ENCODE measurements around the gene ITIH2.
"Not testable (repeated sequence)": the region's sequence is repeated elsewhere in the genome, so short reads cannot be mapped to it uniquely, and the experiment has no call there.

ITIH2 gene

DNA sequence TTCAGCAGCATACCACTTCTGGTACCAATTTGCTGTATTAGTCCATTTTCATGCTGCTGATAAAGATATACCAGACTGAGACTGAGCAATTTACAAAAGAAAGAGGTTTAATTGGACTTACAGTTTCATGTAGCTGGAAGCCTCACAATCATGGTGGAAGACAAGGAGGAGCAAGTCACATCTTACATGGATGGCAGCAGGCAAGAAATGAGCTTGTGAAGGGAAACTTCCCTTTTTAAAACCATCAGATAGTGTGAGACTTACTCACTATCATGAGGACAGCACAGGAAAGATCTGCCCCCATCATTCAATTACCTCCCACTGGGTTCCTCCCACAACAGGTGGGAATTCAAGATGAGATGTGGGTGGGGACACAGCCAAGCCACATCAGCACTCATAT lies 9.9 kb upstream of the ITIH2 start:
- not testable (repeated sequence) for DNase-seq (ENCODE audit: low spot score)

- DNase-seq (ENCODE audit: low spot score), result no peak
These were observed 6.6 kb upstream of the ITIH2 start for GRCh38 chr10:7696545-7696944.

GRCh38 chr10:7697426-7697825 lies 5.7 kb upstream of the ITIH2 start:
- no peak for DNase-seq (ENCODE audit: low spot score)

DNA sequence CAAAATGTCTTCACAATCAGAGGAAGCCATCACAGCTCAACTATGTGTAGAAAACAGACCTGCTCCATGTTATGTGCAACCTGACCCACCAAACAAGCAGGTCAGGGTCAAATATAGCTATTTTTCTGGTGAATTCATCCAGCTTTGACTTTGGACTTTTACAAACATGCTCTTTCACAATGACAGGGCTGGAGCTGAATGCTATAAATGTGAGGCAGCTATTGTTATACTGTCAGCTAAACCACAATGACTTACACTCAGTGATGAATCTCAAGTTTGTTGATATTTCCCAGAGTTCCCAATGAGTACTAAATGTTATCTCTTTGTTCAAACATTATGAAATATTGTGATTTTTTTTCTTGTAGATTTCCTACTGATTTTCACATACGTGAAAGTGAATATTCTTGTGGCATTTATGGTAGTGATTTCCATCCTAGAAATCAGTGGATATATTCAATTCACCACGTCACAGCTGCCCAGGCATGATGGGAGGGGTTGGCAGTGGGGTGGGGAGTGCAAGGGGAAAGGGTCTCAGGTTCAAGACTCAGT lies 2.5 kb upstream of the ITIH2 start:
- DNase-seq (ENCODE audit: low spot score), result no peak

DNA sequence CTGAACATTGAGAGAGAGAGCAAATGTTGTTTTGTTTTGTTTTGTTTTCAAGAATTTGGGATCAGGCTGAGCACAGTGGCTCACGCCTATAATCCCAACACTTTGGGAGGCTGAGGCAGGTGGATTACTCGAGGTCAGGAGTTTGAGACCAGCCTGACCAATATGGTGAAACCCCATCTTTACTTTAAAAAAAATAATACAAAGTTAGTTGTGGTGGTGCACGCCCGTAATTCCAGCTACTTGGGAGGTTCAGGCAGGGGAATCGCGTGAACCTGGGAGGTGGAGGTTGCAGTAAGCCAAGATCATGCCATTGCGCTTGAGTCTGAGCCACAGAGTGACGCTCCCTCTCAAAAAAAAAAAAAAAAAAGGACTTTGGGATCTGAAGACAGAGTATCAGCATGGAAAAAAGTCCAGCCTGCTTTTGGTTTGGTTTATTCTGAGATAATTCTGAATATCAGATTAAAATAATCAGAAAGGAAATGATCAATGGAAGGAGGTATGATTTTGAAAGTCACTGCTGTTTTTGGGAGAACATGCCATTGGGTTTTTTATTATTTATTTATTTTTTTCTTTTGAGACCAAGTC lies 1.9 kb upstream of the ITIH2 start:
- no peak for DNase-seq (ENCODE audit: low spot score)

DNA sequence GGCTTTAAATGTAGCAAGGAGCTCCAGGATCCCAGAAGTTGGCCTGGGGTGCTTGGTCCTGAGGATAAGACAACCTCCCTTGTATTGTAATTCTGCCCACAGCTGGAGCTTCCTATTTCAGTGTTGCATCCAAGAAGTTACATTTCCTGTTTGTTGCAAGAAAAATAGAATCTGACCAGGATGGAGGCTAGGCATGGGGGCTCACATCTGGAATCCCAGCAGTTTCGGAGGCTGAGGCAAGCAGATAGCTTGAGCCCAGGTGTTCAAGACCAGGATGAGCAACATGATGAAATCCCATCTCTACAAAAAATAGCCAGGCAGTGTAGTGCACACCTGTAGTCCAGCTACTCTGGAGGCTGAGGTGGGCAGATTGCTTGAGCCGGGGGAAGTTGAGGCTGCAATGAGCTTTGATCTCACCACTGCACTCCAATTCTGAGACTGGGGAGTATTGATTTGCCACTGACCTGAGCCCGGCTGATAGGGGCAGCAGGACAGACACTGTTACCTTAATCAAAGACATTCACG lies 766 bp upstream of the ITIH2 start:
- no peak for DNase-seq (ENCODE audit: low spot score)

DNA sequence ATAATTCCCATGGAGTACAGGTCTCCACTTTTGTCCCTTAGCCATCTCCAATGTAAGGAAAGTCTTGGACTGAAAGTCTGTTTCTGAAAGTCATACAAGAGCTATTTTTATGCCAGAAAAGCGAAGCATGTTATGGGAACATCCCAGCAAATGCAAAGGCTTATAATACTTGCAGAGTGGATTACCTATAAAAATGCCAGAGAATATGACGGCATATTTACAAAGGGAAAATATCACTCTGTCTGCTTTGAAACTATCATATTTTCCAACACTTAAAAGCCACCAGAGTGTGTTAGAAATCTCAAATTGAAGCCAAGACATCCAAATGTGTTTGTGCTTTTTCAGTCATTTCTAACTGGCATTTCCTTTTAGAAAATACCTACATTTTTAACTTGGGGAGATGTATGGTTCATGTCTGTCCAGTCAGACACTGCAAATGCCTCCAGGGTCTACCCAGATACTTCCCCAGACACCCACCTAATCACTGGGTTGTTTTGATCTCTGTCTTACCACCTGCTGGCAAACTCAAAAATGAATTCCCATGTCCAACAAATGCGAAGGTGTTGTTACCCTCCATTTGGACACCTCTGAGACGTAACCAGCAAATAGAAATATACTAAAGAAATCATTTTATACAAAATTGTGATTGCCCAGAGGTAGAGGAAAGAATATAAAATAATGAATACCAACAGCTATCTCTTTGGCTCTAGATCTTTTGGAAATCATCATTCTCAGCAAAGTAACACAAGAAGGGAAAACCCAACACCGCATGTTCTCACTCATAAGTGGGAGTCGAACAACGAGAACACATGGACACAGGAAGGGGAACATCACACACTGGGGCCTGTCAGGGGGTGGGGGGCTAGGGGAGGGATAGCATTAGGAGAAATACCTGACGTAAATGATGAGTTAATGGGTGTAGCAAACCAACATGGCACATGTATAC lies 1.2 kb downstream of the ITIH2 start:
- DNase-seq (ENCODE audit: low spot score), result no peak

DNA sequence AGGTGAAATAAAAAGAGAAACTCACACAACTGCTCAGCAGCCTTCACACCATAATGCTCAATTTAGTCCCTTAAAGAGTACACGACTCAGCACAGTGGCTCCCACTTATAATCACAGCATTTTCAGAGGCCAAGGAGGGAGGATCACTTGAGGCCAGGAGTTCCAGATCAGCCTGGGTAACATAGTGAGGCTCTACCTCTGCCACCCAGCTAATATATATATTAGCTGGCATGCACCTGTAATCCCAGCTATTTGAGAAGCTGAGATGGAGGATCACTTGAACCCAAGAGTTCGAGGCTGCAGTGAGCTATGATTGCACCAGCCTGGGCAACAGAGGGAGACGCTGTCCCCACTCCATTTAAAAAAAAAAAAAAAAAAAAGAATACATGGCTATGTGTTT lies 2.2 kb downstream of the ITIH2 start:
- DNase-seq (ENCODE audit: low spot score), result no peak

DNA sequence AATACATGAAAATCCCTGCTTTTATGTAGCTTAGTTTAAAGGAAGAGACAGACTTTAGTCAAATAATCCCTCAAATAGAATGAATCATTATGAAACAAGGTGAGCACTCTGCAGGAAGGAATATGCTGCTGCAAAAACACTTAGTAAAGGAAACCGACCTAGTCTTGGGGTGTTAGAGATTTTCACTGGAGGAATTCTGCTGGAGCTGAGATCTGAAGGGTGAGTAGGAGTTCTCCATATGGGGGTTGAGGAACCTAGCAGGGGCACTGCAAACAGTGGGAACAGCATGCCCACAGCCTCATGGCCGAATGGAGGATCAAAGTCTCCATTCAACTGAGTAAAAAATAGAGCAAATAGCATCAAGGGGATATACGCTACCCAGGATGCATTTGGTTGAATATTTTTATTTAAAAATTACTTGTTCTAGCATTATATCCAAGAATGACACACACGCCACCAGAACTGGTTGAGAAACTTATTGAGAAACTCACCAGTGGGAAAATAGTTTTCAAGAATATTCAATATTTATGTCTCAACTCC lies 3.5 kb downstream of the ITIH2 start:
- no peak for DNase-seq (ENCODE audit: low spot score)

GRCh38 chr10:7707102-7707501 lies 4.0 kb downstream of the ITIH2 start:
- no peak for DNase-seq (ENCODE audit: low spot score)

GRCh38 chr10:7707858-7708622 lies 4.9 kb downstream of the ITIH2 start:
- no peak for DNase-seq (ENCODE audit: low spot score)

DNA sequence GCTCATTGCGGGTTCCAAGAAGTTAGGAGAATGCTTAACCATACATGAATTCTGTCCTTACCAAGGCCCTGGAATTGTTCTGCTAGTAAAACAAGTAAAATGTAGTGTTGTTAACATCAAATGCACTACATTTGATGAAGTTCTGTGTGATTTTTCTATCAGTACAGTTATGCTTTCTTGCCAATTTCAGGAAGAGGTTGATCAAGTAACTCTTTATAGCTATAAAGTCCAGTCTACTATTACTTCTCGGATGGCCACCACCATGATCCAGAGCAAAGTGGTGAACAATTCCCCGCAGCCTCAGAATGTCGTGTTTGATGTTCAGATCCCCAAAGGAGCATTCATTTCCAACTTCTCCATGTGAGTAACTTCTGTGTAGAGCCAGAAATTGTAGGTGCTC lies 5.7 kb downstream of the ITIH2 start:
- DNase-seq (ENCODE audit: low spot score), result no peak

DNA sequence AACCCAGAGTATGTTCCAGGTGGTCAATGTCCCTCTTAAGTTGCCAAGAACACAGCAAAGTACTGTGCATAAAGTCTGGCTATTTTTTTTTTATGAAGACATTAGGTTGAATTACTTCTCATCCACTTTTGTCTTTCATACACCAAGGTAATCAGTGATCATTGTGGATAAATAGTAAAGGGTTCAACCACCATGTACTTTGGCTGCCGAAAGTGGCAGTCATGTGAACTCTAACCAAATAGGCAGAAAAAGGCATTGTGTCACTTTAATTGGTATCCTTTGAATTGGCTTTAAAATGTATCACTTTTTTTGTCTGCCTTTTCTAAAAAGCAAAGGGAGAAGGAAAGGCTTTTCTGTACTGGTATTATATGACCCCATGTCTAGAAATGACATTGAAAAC lies 7.3 kb downstream of the ITIH2 start:
- DNase-seq (ENCODE audit: low spot score), result no peak

GRCh38 chr10:7711075-7711474 lies 8.0 kb downstream of the ITIH2 start:
- DNase-seq (ENCODE audit: low spot score), result not testable (repeated sequence)

GRCh38 chr10:7715515-7715914 lies 12.4 kb downstream of the ITIH2 start:
- DNase-seq (ENCODE audit: low spot score), result no peak

GRCh38 chr10:7717767-7718166 lies 14.7 kb downstream of the ITIH2 start:
- DNase-seq (ENCODE audit: low spot score), result no peak

- no peak for DNase-seq (ENCODE audit: low spot score)
These were observed 15.6 kb downstream of the ITIH2 start for GRCh38 chr10:7718685-7719084.

DNA sequence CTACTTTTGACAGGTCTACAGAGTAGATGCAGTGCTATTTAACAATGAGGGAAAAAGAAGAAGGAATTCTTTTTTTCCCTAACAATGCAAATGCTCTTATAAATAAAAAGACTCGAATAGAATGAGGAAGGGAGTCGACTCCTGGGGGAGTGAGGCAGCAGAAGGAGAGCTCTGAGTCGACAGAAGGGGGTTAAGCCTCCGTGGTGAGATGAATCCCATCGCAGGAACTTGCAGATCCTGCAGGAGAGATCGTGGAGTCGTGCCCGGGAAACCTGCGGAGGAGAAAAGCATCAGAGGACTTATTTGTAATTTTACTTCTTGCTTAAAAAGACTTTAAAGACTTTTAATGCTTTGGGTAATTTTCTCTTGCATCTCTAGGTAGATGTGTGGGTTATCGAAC lies 17.4 kb downstream of the ITIH2 start:
- DNase-seq (ENCODE audit: low spot score), result no peak

DNA sequence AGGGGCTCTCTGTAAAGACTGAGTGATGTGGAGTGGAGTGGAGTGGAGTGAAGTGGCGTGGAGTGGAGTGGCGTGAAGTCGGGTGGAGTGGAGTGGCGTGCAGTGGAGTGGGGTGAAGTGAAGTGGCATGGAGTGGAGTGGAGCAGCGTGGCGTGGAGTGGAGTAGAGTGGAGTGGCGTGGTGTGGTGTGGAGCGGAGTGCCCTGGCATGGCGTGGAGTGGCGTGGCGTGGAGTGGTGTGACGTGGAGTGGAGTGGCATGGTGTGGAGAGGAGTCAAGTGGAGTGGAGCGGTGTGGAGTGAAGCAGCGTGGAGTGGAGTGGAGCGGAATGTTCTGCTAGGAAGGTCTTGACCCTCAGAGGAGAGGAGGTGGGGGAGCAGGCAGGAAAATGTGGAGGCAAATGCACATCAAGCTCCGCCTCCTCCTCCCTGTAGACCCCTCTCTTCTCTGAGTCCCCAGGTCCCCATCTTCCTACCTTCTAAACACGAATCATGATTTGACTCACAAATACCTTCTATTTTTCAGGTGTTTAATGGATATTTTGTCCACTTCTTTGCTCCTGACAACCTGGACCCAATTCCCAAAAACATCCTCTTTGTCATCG lies 19.9 kb downstream of the ITIH2 start:
- no peak for DNase-seq (ENCODE audit: low spot score)

GRCh38 chr10:7734821-7735220 lies 31.7 kb downstream of the ITIH2 start:
- no peak for DNase-seq (ENCODE audit: low spot score)

GRCh38 chr10:7738536-7739407 lies 35.7 kb downstream of the ITIH2 start:
- no peak for DNase-seq (ENCODE audit: low spot score)
